GM19043 (cell line): Measurements from ENCODE around the gene XPO5.
"Not testable (repeated sequence)": the region's sequence is repeated elsewhere in the genome, so short reads cannot be mapped to it uniquely, and the experiment has no call there.

Experiments
- ATAC-seq: cut with Tn5 transposase; IDR thresholded peaks from one replicate; pipeline ENCODE4 v1.9.1; 2021; ENCODE audit warnings: low read depth; ENCODE audit not compliant: unreplicated experiment

Gene XPO5

DNA sequence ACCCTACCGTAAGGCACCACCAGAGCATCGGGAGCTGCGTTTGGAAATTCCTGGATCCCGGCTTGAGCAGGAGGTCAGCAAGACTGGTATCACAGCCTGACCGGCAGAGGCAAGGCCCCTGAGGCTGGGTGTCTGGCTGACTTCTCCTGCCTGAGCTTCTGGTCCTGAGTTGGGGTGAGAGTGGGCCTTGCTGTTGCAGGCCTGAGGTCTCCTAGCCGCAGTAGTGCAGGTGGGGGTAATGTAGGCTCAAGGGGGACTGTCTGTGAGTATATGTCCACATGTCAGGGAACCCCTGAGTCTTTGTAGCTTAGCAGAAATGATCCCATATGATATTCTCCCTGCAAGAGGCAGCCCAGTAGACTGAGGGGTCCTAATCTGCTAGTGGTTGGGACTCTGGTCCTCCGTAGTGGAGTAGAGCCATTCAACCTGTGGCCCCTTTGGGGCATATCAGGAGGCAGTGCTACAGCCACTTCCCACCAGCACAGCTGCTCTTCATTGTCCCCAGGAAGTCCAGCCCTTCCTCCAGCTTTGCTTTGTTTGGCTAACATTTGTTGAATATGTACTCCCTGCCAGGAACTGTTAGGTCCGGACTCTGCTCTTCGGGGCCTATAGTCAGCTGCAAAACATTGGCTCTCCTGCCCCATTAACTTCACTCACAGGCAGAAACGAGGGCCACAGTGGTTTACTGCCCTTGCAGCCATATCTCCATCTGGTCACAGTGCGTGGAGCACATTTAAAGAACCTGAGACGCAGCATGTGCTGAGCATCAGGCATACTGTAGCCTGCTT, 76.6 kb downstream of the XPO5 start:
- ATAC-seq: no peak

DNA sequence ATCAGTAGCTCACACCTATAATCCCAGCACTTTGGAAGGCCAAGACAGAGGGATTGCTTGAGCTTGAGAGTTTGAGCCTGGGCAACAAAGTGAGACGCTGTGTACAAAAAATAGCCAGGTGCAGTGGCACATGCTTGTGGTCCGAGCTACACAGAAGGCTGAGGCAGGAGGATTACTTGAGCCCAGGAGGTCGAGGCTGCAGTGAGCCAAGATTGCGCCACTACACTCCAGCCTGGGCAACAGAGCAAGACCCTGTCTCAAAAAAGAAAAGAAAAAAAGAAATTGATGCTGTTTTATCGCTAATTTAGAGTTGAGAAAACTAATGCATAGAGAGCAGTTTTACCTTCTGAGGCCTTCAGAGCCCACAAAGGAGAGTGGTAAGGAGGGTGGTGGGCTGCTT, 77.5 kb downstream of the XPO5 start:
- not testable (repeated sequence) for ATAC-seq

DNA sequence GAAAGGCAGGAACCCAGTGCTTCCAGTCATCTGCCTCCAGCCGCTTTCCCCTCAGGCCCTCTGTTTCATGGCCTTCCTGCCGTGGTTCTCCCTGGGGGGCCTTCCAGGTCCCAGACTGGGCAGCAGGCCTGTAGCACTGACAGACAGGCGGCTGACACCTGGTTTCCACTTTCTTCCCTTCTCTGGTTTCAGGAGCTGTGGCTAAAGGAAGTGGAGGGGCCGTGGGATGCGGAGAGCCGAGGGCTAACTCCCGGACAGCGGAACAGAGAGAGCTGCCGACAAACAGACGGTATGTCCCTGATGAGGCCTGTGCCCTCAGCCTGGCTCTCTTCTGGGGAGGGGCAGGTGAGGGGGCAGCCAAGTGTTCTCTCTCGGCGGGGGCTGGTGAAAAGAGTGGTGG, 78.1 kb downstream of the XPO5 start:
- ATAC-seq: no peak

DNA sequence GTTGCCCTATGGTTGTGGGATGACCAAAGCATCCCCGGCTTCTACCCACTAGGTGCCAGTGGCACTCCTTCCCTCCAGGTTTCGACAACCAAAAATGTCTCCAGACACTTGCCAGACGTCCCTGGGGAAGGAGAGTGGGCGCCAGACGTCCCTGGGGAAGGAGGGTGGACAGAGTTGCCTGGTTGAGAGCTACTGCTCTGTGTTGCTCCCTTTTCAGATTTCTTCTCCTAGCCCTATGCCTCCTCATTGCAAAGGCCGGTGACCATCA, 78.8 kb downstream of the XPO5 start:
- ATAC-seq: no peak

DNA sequence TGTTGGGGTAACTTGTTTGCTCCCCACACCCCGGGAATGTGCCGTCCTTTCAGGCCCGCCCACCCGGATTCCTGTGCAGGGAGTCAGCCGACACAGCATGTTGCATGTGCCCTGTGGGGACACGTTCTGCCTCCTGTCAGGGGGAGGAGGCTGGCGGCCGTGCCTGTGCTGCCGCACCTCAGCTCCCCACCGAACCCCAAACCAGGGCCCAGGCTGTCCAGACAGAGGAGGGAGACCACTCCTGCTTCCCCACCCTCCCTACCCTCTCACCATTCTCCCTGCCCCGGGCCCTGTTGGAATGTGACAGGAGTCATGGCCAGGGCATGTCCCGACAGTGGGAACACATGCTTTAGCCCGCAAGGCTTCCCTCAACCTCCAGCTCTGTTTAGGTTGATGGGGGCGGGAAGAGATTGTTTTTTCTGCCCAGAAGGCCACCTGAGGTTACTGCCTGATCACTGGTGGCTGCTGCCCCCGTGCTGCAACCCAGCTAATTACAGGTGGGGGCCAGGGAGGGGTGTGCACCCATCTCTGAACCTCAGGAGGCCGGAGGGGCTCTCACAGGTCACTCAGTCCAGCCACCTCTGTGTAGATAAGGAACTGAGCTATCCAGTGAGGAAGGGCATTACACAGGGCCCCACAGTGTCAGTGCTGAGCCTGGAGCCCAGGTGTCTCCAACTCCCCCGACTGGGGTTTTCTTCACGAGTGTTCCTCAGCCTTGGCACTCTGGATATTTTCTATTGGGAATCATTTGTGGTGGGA, 79.3 kb downstream of the XPO5 start:
- no peak for ATAC-seq

DNA sequence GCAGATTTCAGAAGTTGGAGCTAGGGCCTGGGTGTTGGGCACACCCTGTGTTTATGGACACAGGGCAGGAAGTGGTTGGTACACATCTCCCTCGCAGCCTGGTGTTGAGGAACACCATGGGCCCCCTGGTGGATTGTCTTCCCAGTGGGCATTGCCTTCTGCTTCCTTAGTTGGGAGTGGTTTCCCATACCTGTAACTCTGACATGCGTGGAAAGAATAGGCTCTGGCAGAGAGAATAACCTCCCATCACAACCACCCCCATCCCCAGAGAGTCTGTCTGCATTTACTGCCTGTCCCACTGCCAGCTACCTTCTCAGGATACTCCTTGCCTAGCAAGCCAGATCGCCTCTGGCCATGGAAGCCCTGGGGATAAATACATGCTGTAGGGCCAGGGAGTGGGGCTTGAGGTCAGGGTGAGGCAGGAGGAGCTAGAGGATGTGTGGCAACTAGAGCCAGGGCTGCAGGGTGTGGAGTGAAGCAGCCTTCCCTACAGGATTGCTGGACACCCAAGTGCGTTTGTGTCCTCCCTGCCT, 80.4 kb downstream of the XPO5 start:
- no peak for ATAC-seq

DNA sequence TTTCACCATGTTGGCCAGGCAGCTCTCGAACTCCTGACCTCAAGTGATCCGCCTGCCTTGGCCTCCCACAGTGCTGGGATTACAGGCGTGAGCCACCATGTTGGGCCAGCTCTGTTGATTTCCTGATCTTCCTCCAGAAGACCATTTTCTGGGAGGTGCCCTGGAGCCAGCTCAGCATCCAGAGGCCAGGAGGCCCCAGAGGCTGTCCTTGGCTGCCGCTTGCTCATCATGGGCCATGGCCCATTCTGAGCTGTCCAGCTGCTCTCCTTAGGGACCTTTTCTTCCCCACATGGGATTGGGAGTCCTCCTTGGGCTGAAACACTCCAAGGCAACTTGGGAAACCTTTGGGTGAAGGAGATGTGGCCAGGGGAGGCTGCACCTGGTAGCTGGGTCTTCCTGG, 81.1 kb downstream of the XPO5 start:
- ATAC-seq: no peak

DNA sequence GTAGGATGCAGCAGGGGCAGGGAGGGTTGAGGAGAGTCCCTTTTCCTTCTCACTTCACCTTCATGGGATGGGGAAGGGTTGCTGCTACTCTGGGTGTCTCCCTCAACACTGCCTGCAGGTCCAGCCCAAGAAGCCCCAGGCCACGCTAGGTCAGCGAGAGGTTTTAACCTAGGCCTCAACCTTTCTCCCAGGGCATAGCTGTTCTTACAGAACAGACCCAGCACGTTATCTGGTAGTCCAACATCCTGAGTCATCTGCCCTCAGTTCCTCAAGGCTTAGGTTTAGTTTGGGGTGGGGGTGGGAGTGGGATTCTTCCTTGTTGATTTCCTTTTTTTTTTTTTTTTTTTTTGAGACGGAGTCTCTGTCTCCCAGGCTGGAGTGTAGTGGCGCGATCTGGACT, 81.5 kb downstream of the XPO5 start:
- no peak for ATAC-seq

DNA sequence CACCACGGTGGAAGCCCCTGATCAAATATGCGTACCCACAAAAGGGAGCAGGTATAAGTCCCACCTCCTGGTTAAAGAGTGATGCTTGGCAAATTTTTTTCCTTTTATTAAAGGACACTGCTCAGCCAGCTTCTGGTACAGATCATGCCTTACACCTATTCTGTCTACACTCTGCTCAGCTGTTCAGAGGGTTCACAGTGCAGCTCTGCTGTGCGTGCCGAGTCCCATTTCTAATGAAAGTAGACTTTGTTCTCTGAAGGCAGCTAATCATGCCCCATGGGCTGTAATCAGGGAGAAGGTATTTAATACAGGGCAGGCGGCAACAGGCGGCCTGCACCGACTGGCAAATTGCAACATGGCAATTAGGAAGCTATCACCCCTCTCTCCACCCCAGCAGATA, 82.0 kb downstream of the XPO5 start:
- ATAC-seq: no peak

DNA sequence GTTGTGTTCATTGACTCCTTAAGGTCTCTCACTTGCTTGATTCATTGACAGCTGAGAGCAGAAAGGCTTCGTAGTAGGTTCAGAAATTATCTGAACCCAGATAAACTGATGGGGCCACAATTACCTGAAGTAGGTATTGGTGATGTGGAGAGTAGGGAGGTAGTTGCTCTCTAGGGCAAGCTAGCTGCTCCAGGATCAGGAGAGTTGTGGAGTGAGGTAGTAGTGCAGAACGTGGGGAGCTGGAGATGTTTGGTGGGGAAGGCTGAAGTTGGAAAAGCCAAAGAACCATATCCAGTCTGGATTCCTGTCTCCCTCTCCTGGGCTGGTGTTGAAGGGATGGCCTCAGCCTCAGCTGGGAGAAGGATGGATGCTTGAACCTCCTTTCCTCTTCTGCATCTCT, 82.6 kb downstream of the XPO5 start:
- ATAC-seq: no peak

DNA sequence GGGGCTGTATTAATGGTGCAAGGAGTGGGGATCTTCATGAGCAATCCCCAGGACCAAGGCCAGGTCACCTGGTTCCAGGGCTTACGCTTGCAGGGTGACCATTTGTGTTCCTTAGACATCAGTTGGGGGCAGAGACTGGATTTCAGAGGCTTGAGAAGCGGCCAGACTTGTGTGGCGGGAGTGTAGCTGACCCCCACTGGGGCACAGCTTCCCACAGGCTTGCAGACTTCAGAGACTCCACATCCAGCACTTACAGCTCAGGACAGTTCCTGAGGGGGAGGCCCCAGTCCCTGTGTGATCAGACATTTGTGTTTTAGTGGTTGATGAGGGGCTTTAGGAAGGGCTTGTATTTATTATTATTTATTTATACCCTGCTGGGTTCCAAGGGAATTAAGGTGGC, 83.2 kb downstream of the XPO5 start:
- ATAC-seq: no peak

DNA sequence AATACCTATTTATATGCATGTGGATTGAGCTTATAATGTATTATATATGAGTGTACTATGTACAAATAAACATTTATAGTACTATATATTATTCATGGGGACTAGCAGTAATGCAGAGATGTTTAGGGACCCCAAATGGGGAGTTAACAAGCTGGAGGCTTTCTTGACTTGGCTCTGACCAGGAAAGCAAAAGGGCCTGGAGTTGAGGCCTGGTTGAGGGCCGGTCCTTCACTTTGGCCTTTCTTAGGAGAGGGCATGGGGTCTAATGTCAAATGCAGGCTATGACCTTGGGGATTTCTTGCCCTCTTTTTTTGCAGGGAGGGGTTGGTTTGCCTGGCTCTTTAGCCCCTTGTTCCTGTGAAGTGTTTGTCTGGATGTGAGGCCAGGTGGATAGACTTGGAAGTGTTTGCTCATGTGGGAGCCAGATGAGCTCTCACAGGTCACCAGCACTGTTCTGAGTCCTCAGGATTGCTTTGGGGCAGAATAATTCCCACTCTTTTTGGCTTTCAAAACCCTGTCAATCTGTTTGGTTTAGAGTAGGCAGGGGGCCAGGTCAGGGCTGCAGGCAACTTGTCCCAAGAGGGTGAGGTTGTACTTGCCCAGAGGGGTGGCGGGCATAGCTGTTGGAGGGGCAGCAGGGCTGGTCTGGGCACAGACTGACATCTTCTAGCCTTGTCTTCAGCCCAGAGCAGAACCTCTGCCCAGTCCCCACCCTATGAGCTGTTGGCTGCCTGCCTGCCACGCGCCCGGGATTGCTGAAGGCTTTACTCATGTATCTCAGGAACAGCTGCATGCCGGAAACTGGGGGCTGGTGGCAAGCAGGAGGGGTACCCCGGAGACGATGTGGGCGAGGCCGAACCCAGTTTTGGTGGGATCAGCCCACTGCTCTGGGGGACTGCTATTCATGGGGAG, 83.8 kb downstream of the XPO5 start:
- ATAC-seq: no peak

DNA sequence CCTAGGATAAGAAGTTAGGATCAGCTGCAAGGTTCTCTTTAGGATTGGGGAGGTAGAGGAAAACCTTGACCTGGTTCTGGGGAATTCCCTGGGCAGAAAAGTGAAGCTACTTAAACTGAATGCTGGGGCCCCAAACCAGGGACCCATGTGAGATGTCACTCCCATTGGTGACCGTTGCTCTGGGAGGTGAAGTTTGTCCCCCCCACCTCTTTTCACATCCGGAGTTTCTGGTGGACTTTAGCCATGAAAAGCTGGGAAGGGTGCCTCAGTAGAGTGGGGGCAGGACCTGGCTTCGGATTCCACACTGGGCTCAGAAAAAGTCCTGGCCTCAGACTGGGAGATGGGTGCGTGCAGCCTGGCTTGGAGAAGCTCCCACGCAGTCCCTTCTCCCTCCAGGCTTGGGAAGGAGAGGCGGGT, 85.3 kb downstream of the XPO5 start:
- no peak for ATAC-seq

DNA sequence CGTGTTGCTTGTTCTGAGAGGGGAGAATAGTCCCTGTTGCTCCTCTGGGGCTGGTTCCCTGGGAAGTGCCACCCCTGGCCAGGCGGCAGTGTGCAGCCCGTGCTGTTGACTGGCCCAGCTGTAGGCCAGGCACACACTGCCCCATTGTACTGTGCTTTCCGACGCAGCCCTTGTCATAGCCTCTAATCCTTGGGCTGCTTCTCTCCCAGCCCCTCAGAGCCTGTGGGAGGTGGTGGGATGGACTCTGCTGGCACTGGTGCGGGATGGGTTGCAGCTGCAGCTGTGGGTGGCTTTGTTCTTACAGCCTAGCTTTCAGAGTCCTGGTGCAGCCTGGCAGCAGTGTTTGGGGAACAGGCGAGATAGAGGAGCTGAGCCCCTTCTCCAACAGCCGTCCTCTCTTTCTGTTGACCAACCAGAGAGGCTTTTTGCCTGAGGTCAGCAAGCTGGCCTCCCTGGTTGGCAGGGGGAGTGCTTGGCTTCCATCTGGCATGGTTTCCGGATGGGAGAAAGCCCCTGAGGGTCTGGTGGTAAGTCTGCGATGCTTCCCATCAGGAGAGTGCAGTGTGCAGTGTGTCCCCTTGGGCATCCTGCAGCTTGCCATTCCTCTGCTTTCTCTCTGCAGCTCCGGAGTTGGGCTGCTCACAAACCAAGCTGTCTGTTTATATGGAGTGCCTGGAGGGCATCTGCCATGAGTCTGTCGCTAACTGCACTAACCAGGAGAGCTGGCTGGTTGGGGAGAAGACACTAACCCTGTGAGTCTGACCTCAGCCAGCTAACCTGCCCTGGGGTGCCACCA, 86.4 kb downstream of the XPO5 start:
- ATAC-seq: no peak

DNA sequence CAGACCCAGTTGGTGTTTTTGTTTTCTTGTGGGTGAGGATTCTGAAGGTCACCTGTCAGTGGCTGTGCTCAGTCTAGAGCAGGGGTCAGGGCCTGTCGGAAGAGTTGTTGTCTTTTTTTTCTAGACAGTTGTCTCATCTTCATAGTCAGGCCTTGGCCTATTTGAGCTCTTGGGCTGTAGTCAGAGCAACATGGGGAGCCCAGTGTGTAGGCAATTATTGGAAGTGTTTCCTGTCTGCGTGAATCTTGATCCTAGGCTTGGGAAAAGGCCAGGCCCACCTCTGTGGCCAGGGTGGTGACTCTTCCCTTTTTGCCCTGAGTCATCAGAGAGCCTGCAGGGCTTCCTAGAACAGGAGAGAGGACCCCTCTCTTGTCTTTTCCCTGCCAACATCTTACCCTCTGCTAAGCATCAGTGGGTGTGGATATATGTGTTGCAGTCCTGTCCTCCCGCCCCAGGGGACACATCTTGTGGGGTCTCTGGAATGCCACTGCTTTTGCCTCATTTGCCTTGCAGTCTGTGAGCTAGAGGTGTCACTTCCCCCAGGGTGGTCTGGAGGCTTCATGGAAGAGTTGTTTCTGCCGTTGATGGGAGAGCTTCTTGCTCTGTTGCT, 87.1 kb downstream of the XPO5 start:
- no peak for ATAC-seq

DNA sequence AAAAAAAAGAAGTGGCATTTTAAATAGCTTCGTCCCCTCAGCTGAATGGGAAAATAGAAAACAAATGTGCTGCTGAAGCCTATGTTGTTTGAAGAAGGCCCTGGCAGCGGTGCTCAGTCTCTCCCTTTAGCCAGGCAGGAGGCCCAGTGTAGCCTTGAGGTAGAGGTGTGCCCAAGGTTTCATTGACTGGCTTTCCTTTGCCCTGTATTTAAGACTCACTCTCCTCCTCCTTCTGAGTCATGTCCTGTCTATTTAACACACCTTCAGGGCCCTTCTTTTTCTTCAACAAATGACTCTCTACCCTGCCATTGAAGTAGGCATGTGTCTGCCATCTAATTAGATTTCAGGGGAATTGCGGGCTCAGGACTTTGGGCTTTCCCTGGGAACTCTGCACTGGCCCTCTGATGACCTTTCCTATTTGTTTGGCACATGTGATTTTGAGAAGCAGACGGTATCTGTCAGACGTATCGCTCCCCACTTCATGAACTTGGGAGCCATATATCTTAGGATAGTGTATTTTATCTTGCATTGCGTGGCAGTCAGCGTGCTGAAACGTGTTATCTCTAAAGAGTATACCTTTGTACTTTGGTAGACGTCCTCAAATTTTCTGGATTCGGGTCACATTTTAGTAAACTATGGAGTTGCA, 94.1 kb downstream of the XPO5 start:
- no peak for ATAC-seq

DNA sequence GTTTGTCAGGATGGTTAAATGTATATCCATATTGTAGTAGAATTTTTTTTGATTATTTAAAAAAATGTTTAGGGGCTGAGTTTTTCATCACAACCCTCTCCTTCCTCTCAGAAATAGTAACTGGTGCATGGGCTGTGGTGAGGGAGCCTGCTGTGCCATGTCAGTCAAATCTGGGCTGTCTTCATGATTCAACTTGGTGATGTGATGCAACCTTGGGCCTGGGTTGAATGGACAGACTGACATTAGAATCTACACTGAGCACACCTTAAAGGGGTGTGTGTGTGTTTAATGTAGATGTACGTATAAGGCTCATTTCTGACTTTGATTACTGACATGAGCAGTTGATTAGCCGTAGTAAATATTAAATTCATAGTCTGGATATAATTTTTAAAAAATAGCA, 94.8 kb downstream of the XPO5 start:
- no peak for ATAC-seq

DNA sequence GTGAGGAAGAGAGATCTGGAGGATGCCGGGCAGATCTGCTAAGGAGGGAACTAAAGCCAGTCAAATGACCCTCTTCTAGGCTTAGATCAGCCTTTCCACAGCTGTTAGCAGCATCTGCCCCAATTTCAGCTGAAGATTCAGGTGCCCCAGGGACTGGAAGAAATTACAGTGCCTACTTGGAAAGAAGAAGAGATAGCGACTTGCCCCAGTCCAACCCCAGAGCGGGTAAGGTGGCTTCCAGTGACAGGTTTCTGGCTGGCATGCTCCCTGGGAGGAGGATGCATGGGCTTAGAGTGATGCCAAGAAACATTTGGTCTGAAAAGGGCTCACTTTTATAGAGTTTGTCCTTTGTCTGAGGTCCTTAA, 97.8 kb downstream of the XPO5 start:
- no peak for ATAC-seq

DNA sequence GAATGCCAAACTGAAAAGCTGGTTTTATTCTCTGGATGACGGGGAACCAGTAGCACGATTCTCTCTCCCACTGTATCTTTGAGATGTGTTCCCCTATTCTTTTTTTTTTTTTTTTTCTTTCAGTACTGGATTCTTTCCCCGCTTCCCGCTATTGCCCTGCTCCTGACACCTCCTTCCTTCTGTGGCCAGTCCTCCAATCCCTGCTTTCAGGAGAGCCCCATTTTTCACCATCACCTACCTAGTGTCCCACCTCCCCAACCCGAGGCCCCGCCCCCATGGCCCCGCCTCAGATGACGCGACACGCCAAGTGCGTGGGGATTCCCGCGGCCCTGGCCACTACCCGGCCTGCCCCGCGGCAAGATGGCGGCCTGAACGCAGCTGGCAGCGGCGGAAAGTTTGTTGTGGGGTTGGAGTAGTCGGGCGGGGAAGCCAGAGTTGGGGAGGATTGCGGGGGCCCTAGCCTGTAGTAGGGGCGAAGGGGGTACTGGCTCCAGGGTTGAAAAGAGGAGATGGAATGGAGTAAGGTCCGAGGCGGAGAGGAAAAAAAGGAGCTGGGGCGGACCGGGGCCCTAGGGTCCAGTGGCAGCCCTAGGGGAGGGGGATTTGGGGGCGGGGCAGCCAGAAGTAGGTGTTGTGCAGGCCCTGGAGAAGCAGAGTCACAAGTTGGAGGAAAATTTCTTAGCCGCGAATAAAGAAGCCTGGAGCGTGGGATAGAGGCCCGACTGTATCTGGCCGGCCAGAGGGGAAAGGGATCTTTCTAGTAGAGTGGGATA, 98.4 kb downstream of the XPO5 start, which contains the start of gene TJAP1:
Gene TJAP1, plus strand, starts transcription at position 336 of the 773 bp plus-strand sequence. CDS start 21,432 bp downstream, outside the sequence.
- ATAC-seq: peak; percentile 90
